Neural progenitor cell (in vitro differentiated cells): ENCODE results near the gene VRK3.
"Not testable (repeated sequence)": the region's sequence is repeated elsewhere in the genome, so short reads cannot be mapped to it uniquely, and the experiment has no call there.

Experiments
- EZH2 ChIP-seq: fragments of 200-600 bp; sonication (generic); IDR thresholded peaks from 2 replicates; pipeline ENCODE4 v1.6.1; 2017; ENCODE audit warnings: antibody characterized with exemption, mild to moderate bottlenecking, moderate library complexity
- TF ChIP-seq, protein P1 (sequence below): fragments of 200-600 bp; sonication (generic); IDR thresholded peaks from 2 replicates; pipeline ENCODE4 v1.5.1; 2017; ENCODE audit warnings: antibody characterized with exemption, mild to moderate bottlenecking

DNA sequence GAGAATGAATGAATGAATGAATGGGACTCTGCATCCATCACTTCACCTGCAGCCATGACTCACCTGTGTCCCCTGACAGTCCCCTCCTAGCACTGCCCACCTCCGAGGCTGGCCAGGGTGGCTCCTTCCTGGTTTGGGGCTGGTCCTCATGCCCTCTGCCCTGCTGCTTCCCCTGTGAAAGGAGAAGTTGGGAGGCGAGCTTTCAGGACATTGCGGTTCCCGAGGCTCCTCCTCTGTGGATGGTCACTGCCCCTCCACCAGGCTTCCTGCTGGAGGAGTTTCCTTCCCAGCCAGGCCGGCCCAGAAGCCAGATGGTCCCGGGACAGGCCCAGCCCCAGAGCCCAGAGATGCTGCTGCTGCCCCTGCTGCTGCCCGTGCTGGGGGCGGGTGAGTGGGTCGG is 55.8 kb downstream of the VRK3 start:
- TF ChIP-seq, protein P1, sequence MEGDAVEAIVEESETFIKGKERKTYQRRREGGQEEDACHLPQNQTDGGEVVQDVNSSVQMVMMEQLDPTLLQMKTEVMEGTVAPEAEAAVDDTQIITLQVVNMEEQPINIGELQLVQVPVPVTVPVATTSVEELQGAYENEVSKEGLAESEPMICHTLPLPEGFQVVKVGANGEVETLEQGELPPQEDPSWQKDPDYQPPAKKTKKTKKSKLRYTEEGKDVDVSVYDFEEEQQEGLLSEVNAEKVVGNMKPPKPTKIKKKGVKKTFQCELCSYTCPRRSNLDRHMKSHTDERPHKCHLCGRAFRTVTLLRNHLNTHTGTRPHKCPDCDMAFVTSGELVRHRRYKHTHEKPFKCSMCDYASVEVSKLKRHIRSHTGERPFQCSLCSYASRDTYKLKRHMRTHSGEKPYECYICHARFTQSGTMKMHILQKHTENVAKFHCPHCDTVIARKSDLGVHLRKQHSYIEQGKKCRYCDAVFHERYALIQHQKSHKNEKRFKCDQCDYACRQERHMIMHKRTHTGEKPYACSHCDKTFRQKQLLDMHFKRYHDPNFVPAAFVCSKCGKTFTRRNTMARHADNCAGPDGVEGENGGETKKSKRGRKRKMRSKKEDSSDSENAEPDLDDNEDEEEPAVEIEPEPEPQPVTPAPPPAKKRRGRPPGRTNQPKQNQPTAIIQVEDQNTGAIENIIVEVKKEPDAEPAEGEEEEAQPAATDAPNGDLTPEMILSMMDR, result not testable (repeated sequence)
- not testable (repeated sequence) for TF ChIP-seq EZH2
